Spleen (tissue), 7 donors: ENCODE results near the gene MBNL2.

Experiments used
- POLR2A ChIP-seq, 3 donors: fragments of 450-650 bp; IDR thresholded peaks; one replicate each; pipeline ENCODE4 v1.5.1; 2017; ENCODE audit warnings: antibody characterized with exemption in 3 of 3, mild to moderate bottlenecking in 1 of 3
- TF ChIP-seq, protein P1 (sequence below), 11 experiments: fragments of 200-600 bp in 7 of 11; fragments of 450-650 bp in 4 of 11; sonication (generic) in 4 of 11; IDR thresholded peaks in 8 of 11; conservative IDR thresholded peaks in 3 of 11; 1 replicate in 7 of 11; 2 replicates in 4 of 11; pipeline versions ENCODE4 v1.4.0 to v1.8.0; 2016 to 2021; ENCODE audit warnings: antibody characterized with exemption in 11 of 11, inconsistent platforms in 4 of 11, mild to moderate bottlenecking in 1 of 11
- donor health status: DM: no; HTN: no; CAD: no; lungs with moderate emphysema.
- donor health status: DM: no; HTN: no; CAD: no.
- donor health status: DM: no; HTN: no; CAD: no.

- TF ChIP-seq, protein P1, sequence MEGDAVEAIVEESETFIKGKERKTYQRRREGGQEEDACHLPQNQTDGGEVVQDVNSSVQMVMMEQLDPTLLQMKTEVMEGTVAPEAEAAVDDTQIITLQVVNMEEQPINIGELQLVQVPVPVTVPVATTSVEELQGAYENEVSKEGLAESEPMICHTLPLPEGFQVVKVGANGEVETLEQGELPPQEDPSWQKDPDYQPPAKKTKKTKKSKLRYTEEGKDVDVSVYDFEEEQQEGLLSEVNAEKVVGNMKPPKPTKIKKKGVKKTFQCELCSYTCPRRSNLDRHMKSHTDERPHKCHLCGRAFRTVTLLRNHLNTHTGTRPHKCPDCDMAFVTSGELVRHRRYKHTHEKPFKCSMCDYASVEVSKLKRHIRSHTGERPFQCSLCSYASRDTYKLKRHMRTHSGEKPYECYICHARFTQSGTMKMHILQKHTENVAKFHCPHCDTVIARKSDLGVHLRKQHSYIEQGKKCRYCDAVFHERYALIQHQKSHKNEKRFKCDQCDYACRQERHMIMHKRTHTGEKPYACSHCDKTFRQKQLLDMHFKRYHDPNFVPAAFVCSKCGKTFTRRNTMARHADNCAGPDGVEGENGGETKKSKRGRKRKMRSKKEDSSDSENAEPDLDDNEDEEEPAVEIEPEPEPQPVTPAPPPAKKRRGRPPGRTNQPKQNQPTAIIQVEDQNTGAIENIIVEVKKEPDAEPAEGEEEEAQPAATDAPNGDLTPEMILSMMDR (IDR thresholded peaks at IDR 0.05 in 8 of 11, conservative IDR thresholded peaks at IDR 0.05 in 3 of 11), result no peak
- no peak for TF ChIP-seq POLR2A (IDR thresholded peaks at IDR 0.05)
Measured at GRCh38 chr13:97263160-97263559, 41.0 kb downstream of the MBNL2 start.
